DND-41 (cell line): ENCODE results near the gene LRRC25.

ENCODE experiments used
- ATAC-seq: fragments of 200-7000 bp; cut with Tn5 transposase; 3 replicates; pipeline ENCODE4 v1.9.1; 2021; ENCODE audit warnings: low read depth; ENCODE audit not compliant: insufficient read depth
- DNase-seq: peaks from one replicate; pipeline ENCODE4 v3.0.0-alpha.2; 2020
- H2AFZ ChIP-seq: 2 replicates; pipeline ENCODE4 v1.6.0; 2012; ENCODE audit warnings: low read depth, low read length
- H3K27ac ChIP-seq: 2 replicates; pipeline ENCODE4 v1.5.1; 2012; ENCODE audit warnings: low read length, inconsistent platforms
- H3K27me3 ChIP-seq: fragments of 200-600 bp; sonication (generic); 2 replicates; pipeline ENCODE4 v1.6.0; 2012; ENCODE audit warnings: low read length, mild to moderate bottlenecking, inconsistent platforms; ENCODE audit not compliant: insufficient read depth, poor library complexity
- H3K36me3 ChIP-seq: 2 replicates; pipeline ENCODE4 v1.5.1; 2012; ENCODE audit warnings: low read length, inconsistent platforms; ENCODE audit not compliant: insufficient read depth
- H3K4me1 ChIP-seq: 2 replicates; pipeline ENCODE4 v1.5.1; 2012; ENCODE audit warnings: mild to moderate bottlenecking, low read length; ENCODE audit not compliant: insufficient read depth
- H3K4me2 ChIP-seq: 2 replicates; pipeline ENCODE4 v1.6.0; 2012; ENCODE audit warnings: mild to moderate bottlenecking, moderate library complexity, low read length, inconsistent platforms; ENCODE audit not compliant: insufficient read depth
- H3K4me3 ChIP-seq, 2 experiments: fragments of 200-600 bp in 1 of 2; shearing (Covaris generic) in 1 of 2; 2 replicates each; pipeline ENCODE4 v1.5.1; 2012 to 2016; ENCODE audit warnings: inconsistent platforms in 2 of 2, low read length in 2 of 2, mild to moderate bottlenecking in 2 of 2, low read depth in 1 of 2, moderate library complexity in 1 of 2
- H3K79me2 ChIP-seq: 2 replicates; pipeline ENCODE4 v1.6.0; 2012; ENCODE audit warnings: low read length, inconsistent platforms; ENCODE audit not compliant: insufficient read depth
- H3K9ac ChIP-seq: 2 replicates; pipeline ENCODE4 v1.6.0; 2012; ENCODE audit warnings: low read depth, mild to moderate bottlenecking, inconsistent platforms, low read length, moderate library complexity
- H3K9me3 ChIP-seq: 2 replicates; pipeline ENCODE4 v1.5.1; 2012; ENCODE audit warnings: low read length, moderate library complexity, mild to moderate bottlenecking, inconsistent platforms; ENCODE audit not compliant: insufficient read depth, severe bottlenecking
- H4K20me1 ChIP-seq: 2 replicates; pipeline ENCODE4 v1.6.0; 2012; ENCODE audit warnings: low read length; ENCODE audit not compliant: insufficient read depth
- CTCF ChIP-seq: IDR thresholded peaks from 2 replicates; pipeline ENCODE4 v1.5.1; 2012; ENCODE audit warnings: borderline replicate concordance, low read length, moderate library complexity, mild to moderate bottlenecking; ENCODE audit not compliant: poor library complexity, severe bottlenecking; ENCODE audit errors: extremely low read depth
- EZH2 ChIP-seq: IDR thresholded peaks from 3 replicates; pipeline ENCODE4 v1.6.1; 2012; ENCODE audit warnings: borderline replicate concordance, low read depth, mild to moderate bottlenecking, moderate library complexity, low read length, inconsistent platforms; ENCODE audit not compliant: severe bottlenecking

Gene LRRC25

GRCh38 chr19:18431351-18432197 lies 34.2 kb upstream of the LRRC25 start:
- no peaks in the 10 kb centered on the region for H3K9me3 ChIP-seq
- no peak overlapping the region for H3K27ac ChIP-seq
- TF ChIP-seq CTCF (no peak), EZH2 (no peak)
- no peak for ATAC-seq
- H3K4me1 ChIP-seq: peaks cover 36% of the 10 kb centered on the region
- no peaks in the 10 kb centered on the region for H3K27me3 ChIP-seq
- no peak overlapping the region for H3K4me2 ChIP-seq
- H2AFZ ChIP-seq: no peak overlapping the region
- peaks cover 27% of the 10 kb centered on the region for H3K36me3 ChIP-seq
- no peak overlapping the region for H3K9ac ChIP-seq
- no peak overlapping the region for H3K4me3 ChIP-seq
- peaks cover 16% of the 10 kb centered on the region for H3K79me2 ChIP-seq
- H4K20me1 ChIP-seq: peaks cover 59% of the 10 kb centered on the region
- DNase-seq: no peak

GRCh38 chr19:18430417-18431144 lies 33.2 kb upstream of the LRRC25 start:
- H2AFZ ChIP-seq: no peak overlapping the region
- H4K20me1 ChIP-seq: peaks cover 65% of the 10 kb centered on the region
- no peak overlapping the region for H3K4me3 ChIP-seq
- ATAC-seq (no peak), DNase-seq (no peak)
- H3K27me3 ChIP-seq: no peaks in the 10 kb centered on the region
- no peaks in the 10 kb centered on the region for H3K9me3 ChIP-seq
- H3K79me2 ChIP-seq: peaks cover 20% of the 10 kb centered on the region
- peaks cover 26% of the 10 kb centered on the region for H3K4me1 ChIP-seq
- H3K27ac ChIP-seq: no peak overlapping the region
- H3K4me2 ChIP-seq: peak overlapping the region; percentile 81
- no peak for TF ChIP-seq CTCF
- TF ChIP-seq EZH2: no peak
- H3K36me3 ChIP-seq: peaks cover 23% of the 10 kb centered on the region
- no peak overlapping the region; the same call in 1 of the 2 replicates for H3K9ac ChIP-seq

GRCh38 chr19:18429717-18430416 lies 32.4 kb upstream of the LRRC25 start:
- DNase-seq (peak; percentile 53), ATAC-seq (peak; percentile 23)
- Histone ChIP-seq H3K4me3 (peak overlapping the region in 1 of 2 experiments; percentile 55; a peak in 2 of 4 replicates), H3K27me3 (no peaks in the 10 kb centered on the region), H3K9ac (peak overlapping the region; percentile 56), H3K27ac (peak overlapping the region; percentile 69), H3K36me3 (peaks cover 22% of the 10 kb centered on the region), H3K4me1 (peaks cover 24% of the 10 kb centered on the region), H3K79me2 (peaks cover 27% of the 10 kb centered on the region), H2AFZ (no peak overlapping the region), H3K4me2 (peak overlapping the region; percentile 81), H3K9me3 (no peaks in the 10 kb centered on the region), H4K20me1 (peaks cover 71% of the 10 kb centered on the region)
- TF ChIP-seq CTCF: no peak
- TF ChIP-seq EZH2: no peak
